Thyroid gland (tissue), 4 donors: ENCODE data around the gene ZNF282.

Experiments
- CTCF ChIP-seq, 6 experiments: fragments of 200-600 bp in 3 of 6; fragments of 450-650 bp in 3 of 6; sonication (generic) in 3 of 6; IDR thresholded peaks; one replicate each; pipeline ENCODE4 v1.5.1; 2016 to 2019; ENCODE audit warnings: antibody characterized with exemption in 6 of 6, mild to moderate bottlenecking in 2 of 6, inconsistent platforms in 1 of 6, moderate library complexity in 1 of 6
- POLR2A ChIP-seq, 2 donors: fragments of 450-650 bp; IDR thresholded peaks; one replicate each; pipeline ENCODE4 v1.6.1; 2017; ENCODE audit warnings: antibody characterized with exemption in 2 of 2, mild to moderate bottlenecking in 2 of 2, moderate library complexity in 1 of 2

- no peak for TF ChIP-seq POLR2A (IDR thresholded peaks at IDR 0.05)
- TF ChIP-seq CTCF (IDR thresholded peaks at IDR 0.05): no peak
Measured at GRCh38 chr7:149238051-149238450, 42.7 kb downstream of the ZNF282 start.
